Central memory CD8-positive, alpha-beta T cell (primary cell): ENCODE results near the gene CNST.
"Not testable (repeated sequence)": the region's sequence is repeated elsewhere in the genome, so short reads cannot be mapped to it uniquely, and the experiment has no call there.

Source experiments
- ATAC-seq: fragments of 150-1000 bp; cut with Tn5 transposase; replicated peaks from 2 replicates; pipeline ENCODE4 v1.10.0; 2022; ENCODE audit warnings: mild to moderate bottlenecking, moderate FRiP score, moderate number of reproducible peaks; ENCODE audit not compliant: poor library complexity, severe bottlenecking; ENCODE audit errors: extremely low read depth
- DNase-seq, 2 donors: peaks; one replicate each; pipeline ENCODE4 v3.0.0; 2021; ENCODE audit warnings: low spot score in 2 of 2
- H3K27ac Mint-ChIP-seq: one replicate; pipeline ENCODE4 v1.8.0; 2022; ENCODE audit warnings: low read depth, mild to moderate bottlenecking, moderate library complexity, mixed read lengths
- H3K27me3 Mint-ChIP-seq: one replicate; pipeline ENCODE4 v1.8.0; 2022; ENCODE audit warnings: mixed read lengths
- H3K36me3 Mint-ChIP-seq: one replicate; pipeline ENCODE4 v1.8.0; 2022; ENCODE audit warnings: mild to moderate bottlenecking, moderate library complexity, mixed read lengths; ENCODE audit not compliant: insufficient read depth
- H3K4me1 Mint-ChIP-seq: one replicate; pipeline ENCODE4 v1.8.0; 2022; ENCODE audit warnings: mixed read lengths
- H3K4me3 Mint-ChIP-seq: one replicate; pipeline ENCODE4 v1.8.0; 2022; ENCODE audit warnings: mild to moderate bottlenecking, moderate library complexity, mixed read lengths
- H3K9me3 Mint-ChIP-seq: one replicate; pipeline ENCODE4 v1.8.0; 2022; ENCODE audit warnings: mixed read lengths

The CNST gene

GRCh38 chr1:246595146-246595545, 28.9 kb downstream of the CNST start:
- Mint-ChIP-seq H3K27ac (no peak overlapping the region), H3K9me3 (peaks cover 4% of the 10 kb centered on the region), H3K4me3 (no peak overlapping the region), H3K4me1 (peaks cover 42% of the 10 kb centered on the region), H3K27me3 (no peaks in the 10 kb centered on the region), H3K36me3 (peaks cover 27% of the 10 kb centered on the region)
- ATAC-seq (no peak), DNase-seq (no peak)

DNA sequence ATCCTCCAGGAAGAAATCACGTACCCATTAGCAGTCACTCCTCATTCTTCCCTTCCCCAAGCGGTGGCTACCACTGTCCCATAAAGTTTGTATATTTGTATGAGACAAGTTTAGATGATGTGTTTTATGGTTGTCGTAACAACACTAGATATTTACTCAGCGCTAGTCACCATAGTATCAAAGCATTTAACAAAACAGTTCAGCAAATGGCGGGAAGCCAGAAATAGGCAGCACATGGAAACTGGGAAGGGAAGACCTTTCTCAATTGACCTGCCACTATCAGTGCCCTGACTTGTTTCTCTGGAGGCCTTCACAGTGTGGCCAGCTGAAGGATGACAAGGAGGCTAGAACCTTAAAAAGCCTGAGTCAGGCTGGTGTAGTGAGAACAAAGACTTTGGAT, 31.1 kb downstream of the CNST start:
- ATAC-seq (no peak), DNase-seq (no peak)
- H3K9me3 Mint-ChIP-seq: no peaks in the 10 kb centered on the region
- H3K36me3 Mint-ChIP-seq: peaks cover 17% of the 10 kb centered on the region
- H3K4me3 Mint-ChIP-seq: no peak overlapping the region
- no peaks in the 10 kb centered on the region for H3K27me3 Mint-ChIP-seq
- H3K4me1 Mint-ChIP-seq: peaks cover 47% of the 10 kb centered on the region
- H3K27ac Mint-ChIP-seq: no peak overlapping the region

GRCh38 chr1:246597971-246598370, 31.7 kb downstream of the CNST start:
- no peaks in the 10 kb centered on the region for H3K9me3 Mint-ChIP-seq
- ATAC-seq: no peak
- peaks cover 48% of the 10 kb centered on the region for H3K4me1 Mint-ChIP-seq

GRCh38 chr1:246599315-246599714, 33.1 kb downstream of the CNST start:
- no peaks in the 10 kb centered on the region for H3K27me3 Mint-ChIP-seq
- no peak for DNase-seq
- no peak for ATAC-seq
- no peak overlapping the region for H3K4me3 Mint-ChIP-seq
- H3K27ac Mint-ChIP-seq: no peak overlapping the region
- H3K36me3 Mint-ChIP-seq: peaks cover 15% of the 10 kb centered on the region
- peaks cover 54% of the 10 kb centered on the region for H3K4me1 Mint-ChIP-seq
- H3K9me3 Mint-ChIP-seq: no peaks in the 10 kb centered on the region

More at GRCh38 chr1:246597971-246598370, 31.7 kb downstream of the CNST start:
- no peak for DNase-seq
- Mint-ChIP-seq H3K36me3 (peaks cover 17% of the 10 kb centered on the region), H3K27ac (no peak overlapping the region), H3K4me3 (no peak overlapping the region), H3K27me3 (no peaks in the 10 kb centered on the region)

DNA sequence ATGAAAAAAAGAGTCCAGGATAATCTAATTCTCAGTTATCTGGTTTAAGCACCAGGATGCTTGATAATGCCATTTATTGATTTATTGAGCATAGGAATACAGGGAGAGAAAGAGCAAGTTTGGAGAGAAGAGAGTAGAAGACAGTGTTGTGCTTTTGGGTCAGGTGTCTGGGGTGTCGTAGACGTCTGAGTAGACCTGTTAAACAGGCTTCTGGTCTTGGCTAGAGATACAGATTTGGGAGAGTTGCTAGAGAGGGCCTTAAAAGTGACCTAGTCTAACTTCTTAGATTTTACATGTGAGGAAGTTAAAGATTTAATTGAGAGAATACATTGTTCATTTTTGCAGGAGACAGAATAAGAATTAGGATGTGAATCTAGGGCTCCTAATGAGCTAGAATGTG, 34.3 kb downstream of the CNST start:
- no peaks in the 10 kb centered on the region for H3K9me3 Mint-ChIP-seq
- H3K36me3 Mint-ChIP-seq: peaks cover 11% of the 10 kb centered on the region
- no peak overlapping the region for H3K4me3 Mint-ChIP-seq
- DNase-seq (no peak), ATAC-seq (no peak)
- no peaks in the 10 kb centered on the region for H3K27me3 Mint-ChIP-seq
- H3K27ac Mint-ChIP-seq: peak overlapping the region; percentile 39
- peaks cover 47% of the 10 kb centered on the region for H3K4me1 Mint-ChIP-seq

GRCh38 chr1:246602194-246602593, 35.9 kb downstream of the CNST start:
- H3K36me3 Mint-ChIP-seq: peaks cover 4% of the 10 kb centered on the region
- ATAC-seq: no peak
- peak overlapping the region; percentile 22 for H3K27ac Mint-ChIP-seq
- no peak overlapping the region for H3K4me3 Mint-ChIP-seq
- H3K27me3 Mint-ChIP-seq: no peaks in the 10 kb centered on the region
- DNase-seq: no peak
- no peaks in the 10 kb centered on the region for H3K9me3 Mint-ChIP-seq
- H3K4me1 Mint-ChIP-seq: peaks cover 43% of the 10 kb centered on the region

- ATAC-seq, H3K27me3 Mint-ChIP-seq, H3K36me3 Mint-ChIP-seq, H3K4me3 Mint-ChIP-seq, H3K9me3 Mint-ChIP-seq, H3K27ac Mint-ChIP-seq, DNase-seq: not testable (repeated sequence)
- peaks cover 45% of the 10 kb centered on the region for H3K4me1 Mint-ChIP-seq
Observed at GRCh38 chr1:246605231-246605630, 39.0 kb downstream of the CNST start.

DNA sequence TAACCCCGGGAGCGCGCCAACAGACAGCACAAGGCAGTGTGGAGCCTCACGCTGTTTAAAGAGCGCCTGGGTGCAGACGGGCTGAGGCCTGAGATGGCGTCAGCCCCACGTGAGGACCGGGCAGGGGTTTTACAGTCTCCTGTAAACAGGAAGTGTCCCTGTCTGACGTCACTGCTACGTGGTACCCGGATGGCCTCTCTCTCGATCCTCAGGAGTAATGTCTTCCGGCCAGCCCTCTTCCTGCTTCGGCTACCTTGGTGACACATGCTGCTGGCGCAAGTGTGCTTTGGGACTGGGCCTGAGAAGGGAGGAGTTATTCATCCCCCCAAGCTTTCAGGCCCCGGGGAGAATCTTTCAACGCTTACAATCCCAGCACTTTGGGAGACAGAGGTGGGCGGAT, 41.2 kb downstream of the CNST start:
- peaks cover 39% of the 10 kb centered on the region for H3K4me1 Mint-ChIP-seq
- no peak overlapping the region for H3K27ac Mint-ChIP-seq
- H3K9me3 Mint-ChIP-seq: no peaks in the 10 kb centered on the region
- peaks cover 2% of the 10 kb centered on the region for H3K36me3 Mint-ChIP-seq
- ATAC-seq (no peak), DNase-seq (no peak)
- H3K27me3 Mint-ChIP-seq: no peaks in the 10 kb centered on the region
- no peak overlapping the region for H3K4me3 Mint-ChIP-seq

GRCh38 chr1:246608616-246609376, 42.5 kb downstream of the CNST start:
- H3K27ac Mint-ChIP-seq: no peak overlapping the region
- DNase-seq: no peak
- no peaks in the 10 kb centered on the region for H3K36me3 Mint-ChIP-seq
- H3K27me3 Mint-ChIP-seq: no peaks in the 10 kb centered on the region
- H3K4me1 Mint-ChIP-seq: peaks cover 42% of the 10 kb centered on the region
- ATAC-seq: no peak
- no peak overlapping the region for H3K4me3 Mint-ChIP-seq
- H3K9me3 Mint-ChIP-seq: no peaks in the 10 kb centered on the region

- ATAC-seq: no peak
- Mint-ChIP-seq H3K27me3 (no peaks in the 10 kb centered on the region), H3K36me3 (no peaks in the 10 kb centered on the region), H3K27ac (no peak overlapping the region), H3K9me3 (no peaks in the 10 kb centered on the region), H3K4me3 (no peak overlapping the region), H3K4me1 (peaks cover 42% of the 10 kb centered on the region)
- no peak for DNase-seq
Observed at GRCh38 chr1:246609632-246610031, 43.4 kb downstream of the CNST start.

DNA sequence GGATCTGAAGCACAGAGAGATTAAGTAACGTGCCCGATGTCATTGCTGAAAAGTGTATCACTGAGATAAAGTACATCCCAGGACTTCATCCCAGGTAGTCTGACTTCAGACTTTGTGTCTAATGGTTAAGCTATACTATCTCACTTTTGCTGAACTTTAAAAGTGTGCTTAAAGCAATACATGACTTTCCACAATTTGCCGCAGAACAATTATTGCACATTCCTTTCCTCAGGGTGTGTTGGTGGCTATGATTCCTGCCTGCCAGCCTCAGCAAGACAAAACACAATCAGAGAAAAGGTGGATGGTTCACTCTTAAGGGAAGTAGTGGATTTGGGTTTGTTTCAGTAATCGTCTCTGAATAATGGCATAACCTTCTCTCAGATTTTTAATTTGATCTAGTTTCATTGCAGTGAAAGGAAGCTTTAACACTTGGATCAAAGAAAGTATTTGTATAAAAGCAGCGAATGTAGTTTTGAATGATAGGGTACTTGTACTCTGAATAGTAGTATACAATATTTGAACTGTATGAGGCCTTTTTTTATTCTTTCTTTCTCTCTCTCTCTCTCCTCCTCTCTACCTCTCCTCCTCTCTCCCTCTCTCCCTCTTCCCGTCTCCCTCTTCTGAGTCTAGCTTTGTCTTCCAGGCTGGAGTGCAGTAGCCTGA, 47.0 kb downstream of the CNST start:
- ATAC-seq (no peak), DNase-seq (no peak)
- Mint-ChIP-seq H3K27me3 (no peaks in the 10 kb centered on the region), H3K4me3 (no peak overlapping the region), H3K4me1 (peaks cover 47% of the 10 kb centered on the region), H3K27ac (peak overlapping the region; percentile 76), H3K9me3 (no peaks in the 10 kb centered on the region), H3K36me3 (peaks cover 2% of the 10 kb centered on the region)

GRCh38 chr1:246617156-246617555, 50.9 kb downstream of the CNST start:
- Mint-ChIP-seq H3K27ac (no peak overlapping the region), H3K4me1 (peaks cover 31% of the 10 kb centered on the region), H3K36me3 (peaks cover 5% of the 10 kb centered on the region), H3K27me3 (no peaks in the 10 kb centered on the region), H3K4me3 (no peak overlapping the region), H3K9me3 (no peaks in the 10 kb centered on the region)
- ATAC-seq (no peak), DNase-seq (no peak)

GRCh38 chr1:246617768-246618167, 51.5 kb downstream of the CNST start:
- Mint-ChIP-seq H3K27me3 (no peaks in the 10 kb centered on the region), H3K9me3 (no peaks in the 10 kb centered on the region), H3K4me3 (no peak overlapping the region), H3K4me1 (peaks cover 32% of the 10 kb centered on the region), H3K36me3 (peaks cover 6% of the 10 kb centered on the region), H3K27ac (no peak overlapping the region)
- ATAC-seq (no peak), DNase-seq (no peak)
